Activated CD8-positive, alpha-beta memory T cell treated with anti-CD3 and anti-CD28 coated beads, Interleukin-2, amount 50 U/mL, for 1 hour (primary cell): ENCODE results near the gene DOK7.

Experiments
- DNase-seq: peaks from one replicate; pipeline ENCODE4 v3.0.0-alpha.2; 2020; ENCODE audit errors: extremely low read depth

Gene DOK7

GRCh38 chr4:3487861-3488260 lies 24.8 kb downstream of the DOK7 start:
- no peak for DNase-seq

GRCh38 chr4:3488820-3489219 lies 25.7 kb downstream of the DOK7 start:
- no peak for DNase-seq

DNA sequence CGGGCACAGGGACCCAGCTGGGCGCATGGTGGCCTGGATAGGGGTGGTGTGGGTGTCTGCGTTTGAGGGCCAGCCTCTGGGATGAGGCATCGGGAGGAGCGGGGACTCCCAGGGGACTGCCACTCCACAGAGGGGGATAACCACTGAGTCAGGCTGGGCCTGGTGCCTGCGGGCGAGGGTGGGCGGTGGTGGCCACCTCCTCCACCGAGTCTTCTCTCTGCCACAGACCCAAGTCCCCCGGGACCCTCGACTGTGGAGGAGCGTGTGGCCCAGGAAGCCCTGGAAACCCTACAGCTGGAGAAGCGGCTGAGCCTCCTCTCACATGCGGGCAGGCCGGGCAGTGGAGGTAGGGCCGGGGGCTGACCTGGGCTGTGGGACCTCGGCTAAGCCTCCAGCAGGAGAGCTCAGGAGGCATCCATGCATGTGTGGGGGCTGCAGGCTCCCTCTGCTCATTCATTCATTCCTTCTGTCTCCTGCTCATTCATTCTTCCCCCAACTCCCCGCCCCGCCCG lies 26.4 kb downstream of the DOK7 start:
- DNase-seq = no peak

GRCh38 chr4:3491681-3492405 lies 28.7 kb downstream of the DOK7 start:
- no peak for DNase-seq

DNA sequence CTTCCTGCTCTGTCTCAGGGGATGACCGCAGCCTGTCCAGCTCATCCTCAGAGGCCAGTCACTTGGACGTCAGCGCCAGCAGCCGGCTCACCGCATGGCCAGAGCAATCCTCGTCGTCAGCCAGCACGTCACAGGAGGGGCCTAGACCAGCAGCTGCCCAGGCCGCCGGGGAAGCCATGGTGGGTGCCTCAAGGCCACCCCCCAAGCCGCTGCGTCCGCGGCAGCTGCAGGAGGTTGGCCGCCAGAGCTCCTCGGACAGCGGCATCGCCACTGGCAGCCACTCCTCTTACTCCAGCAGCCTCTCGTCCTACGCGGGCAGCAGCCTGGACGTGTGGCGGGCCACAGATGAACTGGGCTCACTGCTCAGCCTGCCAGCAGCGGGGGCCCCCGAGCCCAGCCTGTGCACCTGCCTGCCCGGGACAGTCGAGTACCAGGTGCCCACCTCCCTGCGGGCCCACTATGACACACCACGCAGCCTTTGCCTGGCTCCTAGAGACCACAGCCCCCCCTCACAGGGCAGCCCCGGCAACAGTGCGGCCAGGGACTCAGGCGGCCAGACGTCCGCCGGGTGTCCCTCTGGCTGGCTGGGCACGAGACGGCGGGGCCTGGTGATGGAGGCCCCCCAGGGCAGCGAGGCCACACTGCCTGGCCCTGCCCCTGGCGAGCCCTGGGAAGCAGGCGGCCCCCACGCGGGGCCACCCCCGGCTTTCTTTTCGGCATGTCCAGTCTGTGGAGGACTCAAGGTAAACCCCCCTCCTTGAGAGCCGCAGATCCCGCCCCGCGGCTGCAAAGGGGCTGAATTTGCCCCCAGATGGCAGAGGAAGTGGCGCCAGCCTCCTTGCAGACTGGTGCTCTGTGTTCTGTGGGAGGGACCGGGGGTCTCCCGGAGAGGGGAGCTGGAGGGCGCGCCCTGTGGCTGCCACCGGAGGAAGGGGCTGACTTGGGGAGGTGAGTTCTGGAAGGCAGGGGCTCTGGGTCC lies 29.9 kb downstream of the DOK7 start:
- no peak for DNase-seq

DNA sequence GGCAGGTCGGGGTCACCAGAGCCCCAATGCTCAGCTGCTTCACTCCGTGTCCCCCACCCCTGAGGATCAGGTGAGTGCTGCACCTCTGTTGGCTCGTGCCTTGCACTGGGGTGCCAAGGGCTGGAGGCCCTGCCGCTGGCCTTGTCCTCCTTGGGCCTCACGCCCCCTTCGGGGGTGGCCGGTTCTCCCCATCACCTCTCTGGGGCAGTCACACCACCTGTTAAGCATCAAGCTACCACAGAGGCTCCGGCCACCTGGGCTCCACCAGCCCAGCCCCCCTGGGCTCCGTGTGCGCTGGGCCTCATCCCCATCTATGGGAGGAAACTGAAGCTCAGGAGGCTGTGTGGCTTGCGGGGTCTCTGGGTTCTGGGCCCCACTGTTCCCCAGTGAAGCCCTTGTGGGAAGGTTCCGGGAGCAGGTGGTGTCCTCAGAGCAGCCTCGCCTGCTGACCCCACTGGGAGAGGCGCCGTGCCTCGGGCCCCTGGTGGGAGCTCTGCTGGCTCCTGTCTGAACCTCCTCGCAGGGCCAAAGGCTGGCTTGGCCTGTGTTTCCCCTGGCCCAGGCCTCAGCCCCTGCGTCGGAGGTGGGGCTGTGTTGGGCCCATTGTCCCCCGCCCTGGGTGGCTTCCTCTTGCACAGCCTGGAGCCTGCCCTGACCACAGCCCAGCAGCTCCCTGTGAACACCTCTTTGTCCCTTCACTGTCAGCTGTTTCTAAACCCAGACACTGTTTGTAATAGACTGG lies 30.8 kb downstream of the DOK7 start:
- DNase-seq = no peak

- no peak for DNase-seq
Measured at GRCh38 chr4:3494462-3494871, 31.4 kb downstream of the DOK7 start.

DNA sequence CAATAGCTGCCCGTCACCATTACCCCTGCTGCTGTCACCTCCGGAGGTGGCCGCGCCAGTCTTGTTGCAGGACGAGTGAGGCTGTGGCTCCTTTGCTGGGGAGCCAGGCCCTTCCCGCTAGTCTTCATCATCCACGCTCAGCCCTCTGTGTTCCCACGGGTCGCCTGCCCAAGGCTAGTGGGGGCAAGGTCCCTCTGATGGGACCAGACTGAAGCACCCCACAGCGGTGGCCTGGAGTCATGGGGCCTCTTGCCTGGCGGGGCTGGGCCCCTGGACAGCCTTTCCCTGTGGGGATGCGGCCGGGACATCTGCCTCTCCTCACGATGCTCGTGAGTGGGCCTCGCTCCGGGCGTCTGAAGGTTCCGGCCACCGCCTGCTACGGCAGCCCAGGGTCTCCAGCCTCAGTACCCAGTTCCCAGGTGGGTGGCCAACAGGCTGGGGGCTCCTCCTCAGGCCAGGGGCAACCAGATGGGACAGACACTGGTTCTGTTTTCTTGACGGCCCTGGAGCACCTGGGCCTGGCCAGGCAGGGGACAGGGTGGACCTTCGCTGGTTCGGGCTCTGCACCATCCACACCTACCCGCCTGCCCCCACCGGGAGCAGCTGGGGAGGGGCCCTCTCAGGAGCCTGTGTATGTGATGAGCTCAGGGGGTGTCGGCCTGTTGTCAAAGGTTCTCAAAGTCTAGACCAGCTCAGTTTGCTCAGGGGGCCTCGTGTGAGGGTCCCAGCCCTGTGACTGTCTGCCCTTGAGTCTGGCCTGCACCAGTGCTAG lies 32.3 kb downstream of the DOK7 start:
- no peak for DNase-seq

GRCh38 chr4:3496021-3496420 lies 32.9 kb downstream of the DOK7 start:
- DNase-seq = no peak

DNA sequence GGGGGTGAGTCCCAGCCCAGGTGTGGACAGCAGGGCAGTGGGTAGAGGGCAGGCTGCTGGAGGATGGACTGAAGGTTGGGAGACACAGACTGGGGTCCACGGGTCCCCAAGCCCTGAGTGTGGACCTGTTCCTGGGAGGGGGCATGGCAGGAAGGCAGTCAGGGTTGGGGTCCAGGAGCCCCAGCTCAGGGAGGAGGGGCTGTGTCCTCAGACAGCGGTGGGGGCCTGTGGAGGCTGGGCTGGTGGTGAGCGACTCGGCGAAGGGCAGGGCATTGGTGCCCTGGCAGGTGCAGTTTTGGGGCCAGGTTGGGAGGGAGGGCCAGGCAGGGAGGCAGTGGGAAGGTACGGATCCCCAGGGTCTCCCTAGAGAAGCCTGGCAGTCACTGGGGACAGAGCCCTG lies 34.0 kb downstream of the DOK7 start:
- no peak for DNase-seq

- no peak for DNase-seq
Measured at GRCh38 chr4:3497523-3498389, 34.6 kb downstream of the DOK7 start.

GRCh38 chr4:3498407-3498806 lies 35.3 kb downstream of the DOK7 start:
- DNase-seq = no peak

DNA sequence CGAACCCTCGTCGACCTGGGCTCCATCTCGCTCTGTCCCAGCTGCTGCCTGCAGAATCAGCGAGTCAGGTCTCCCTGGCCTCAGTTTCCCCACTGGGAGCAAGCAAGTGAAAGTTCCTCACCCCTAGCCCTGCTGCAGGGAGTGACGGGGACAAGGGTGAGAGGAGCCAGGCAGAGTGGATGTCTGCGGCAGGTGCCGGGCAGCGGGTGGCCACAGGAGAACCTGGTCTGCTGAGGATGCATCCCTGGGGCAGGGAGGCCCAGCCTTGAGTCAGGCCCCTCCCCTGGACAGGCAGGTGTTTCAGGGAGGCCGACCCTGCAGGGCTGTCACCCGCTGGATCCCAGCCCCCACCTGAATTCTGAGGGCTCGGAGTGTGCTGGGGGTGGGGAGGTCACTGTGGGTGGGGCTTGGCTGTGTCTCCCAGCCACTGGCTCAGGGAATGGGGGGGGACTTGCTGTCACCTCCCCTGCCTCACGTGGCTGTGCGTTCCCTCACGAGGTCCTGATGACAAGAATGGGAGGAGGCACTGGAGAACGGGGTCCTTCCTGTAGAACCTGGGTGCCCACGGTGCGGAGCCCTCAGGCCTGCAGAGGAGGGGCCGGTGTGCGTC lies 35.9 kb downstream of the DOK7 start:
- no peak for DNase-seq

GRCh38 chr4:3499710-3500109 lies 36.6 kb downstream of the DOK7 start:
- DNase-seq = no peak

DNA sequence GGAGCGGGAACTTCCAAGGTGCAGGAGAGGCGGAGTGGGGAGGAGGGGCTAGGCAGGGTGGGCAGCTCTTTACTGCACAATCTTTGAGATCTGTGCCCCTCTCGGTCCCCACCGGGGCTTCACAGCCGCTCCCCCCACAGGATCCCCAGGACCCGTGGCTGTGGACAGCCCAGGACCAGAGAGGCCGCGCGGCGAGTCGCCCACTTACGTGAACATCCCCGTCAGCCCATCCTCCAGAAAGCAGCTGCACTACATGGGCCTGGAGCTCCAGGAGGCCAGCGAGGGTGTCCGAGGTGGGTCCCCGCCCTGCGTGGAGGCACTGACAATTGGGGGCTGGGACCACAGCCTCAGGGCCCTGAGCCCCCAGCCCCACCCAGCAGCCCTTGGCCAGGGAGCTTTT lies 37.0 kb downstream of the DOK7 start:
- DNase-seq = no peak

DNA sequence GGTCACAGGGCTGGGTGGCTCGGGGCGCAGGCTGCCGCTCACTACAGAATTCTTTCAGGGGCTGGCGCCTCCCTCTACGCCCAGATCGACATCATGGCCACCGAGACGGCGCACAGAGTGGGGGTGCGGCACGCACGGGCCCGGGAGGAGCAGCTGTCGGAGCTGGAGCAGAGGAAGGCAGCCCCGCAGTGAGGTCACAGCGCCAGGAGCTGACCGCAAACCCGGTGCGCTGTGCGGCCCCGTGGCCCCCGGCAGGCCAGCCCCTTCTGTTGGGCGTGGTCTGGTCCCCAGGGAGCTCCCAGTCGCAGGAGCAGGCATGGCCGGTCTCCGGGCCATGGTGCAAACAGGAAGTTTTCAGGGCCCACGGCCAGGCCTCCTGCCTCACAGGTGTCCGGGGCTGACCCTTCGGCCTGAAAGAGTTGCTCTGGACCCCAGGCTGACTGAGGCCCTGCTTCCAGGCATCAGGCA lies 37.6 kb downstream of the DOK7 start:
- no peak for DNase-seq

GRCh38 chr4:3501126-3501824 lies 38.2 kb downstream of the DOK7 start:
- DNase-seq = no peak

GRCh38 chr4:3501825-3502425 lies 38.8 kb downstream of the DOK7 start:
- DNase-seq = no peak
